GM12865 (cell line): Measurements from ENCODE around the gene CBLN1.
A peak's percentile ranks its signal among the peaks of the same experiment; 100 is the strongest.

Source experiments
- DNase-seq: peaks from one replicate; pipeline ENCODE4 v3.0.0; 2010; ENCODE audit warnings: low read depth
- H3K4me3 ChIP-seq: 2 replicates; pipeline ENCODE4 v1.5.1; 2011; ENCODE audit warnings: mild to moderate bottlenecking, low read depth, low read length, control low read depth
- CTCF ChIP-seq: IDR thresholded peaks from 2 replicates; pipeline ENCODE4 v1.5.1; 2011; ENCODE audit warnings: low read length, control low read depth, low read depth, inconsistent platforms; ENCODE audit not compliant: insufficient read depth; ENCODE audit errors: missing control alignments

CBLN1 gene

GRCh38 chr16:49282690-49283375 lies 1.2 kb upstream of the CBLN1 start:
- no peak for DNase-seq
- no peak overlapping the region for H3K4me3 ChIP-seq
- TF ChIP-seq CTCF, result no peak

GRCh38 chr16:49281843-49282642 lies 405 bp upstream of the CBLN1 start:
- H3K4me3 ChIP-seq, result peak overlapping the region; percentile 35
- peak; percentile 36 for TF ChIP-seq CTCF
- peak; percentile 91 for DNase-seq

DNA sequence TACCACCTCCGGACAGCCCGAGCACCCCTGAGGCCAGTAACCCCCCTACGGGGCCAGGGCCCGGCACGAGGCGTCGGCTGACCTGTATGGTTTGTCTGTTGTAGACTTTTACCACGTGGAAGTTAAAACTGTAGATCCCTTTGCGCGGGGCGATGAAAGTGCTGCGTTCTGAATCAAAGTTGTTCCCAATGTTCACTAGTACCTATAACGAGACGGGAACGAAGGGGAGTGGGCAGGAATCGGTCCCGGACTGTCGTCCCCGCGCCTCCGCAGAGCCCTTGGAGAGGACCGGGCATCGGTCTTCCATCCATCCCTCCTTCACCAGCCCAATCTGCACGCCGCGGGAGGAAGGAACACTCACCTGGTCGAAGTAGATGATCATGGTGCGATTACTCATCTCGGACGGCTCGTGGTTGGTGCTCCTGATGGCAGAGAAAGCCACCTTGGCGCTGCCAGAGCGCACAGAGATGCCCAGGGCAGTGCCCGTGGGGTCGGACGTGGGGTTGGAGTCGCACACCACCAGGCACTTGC lies 732 bp downstream of the CBLN1 start:
- no peak for TF ChIP-seq CTCF
- no peak overlapping the region for H3K4me3 ChIP-seq
- no peak for DNase-seq

DNA sequence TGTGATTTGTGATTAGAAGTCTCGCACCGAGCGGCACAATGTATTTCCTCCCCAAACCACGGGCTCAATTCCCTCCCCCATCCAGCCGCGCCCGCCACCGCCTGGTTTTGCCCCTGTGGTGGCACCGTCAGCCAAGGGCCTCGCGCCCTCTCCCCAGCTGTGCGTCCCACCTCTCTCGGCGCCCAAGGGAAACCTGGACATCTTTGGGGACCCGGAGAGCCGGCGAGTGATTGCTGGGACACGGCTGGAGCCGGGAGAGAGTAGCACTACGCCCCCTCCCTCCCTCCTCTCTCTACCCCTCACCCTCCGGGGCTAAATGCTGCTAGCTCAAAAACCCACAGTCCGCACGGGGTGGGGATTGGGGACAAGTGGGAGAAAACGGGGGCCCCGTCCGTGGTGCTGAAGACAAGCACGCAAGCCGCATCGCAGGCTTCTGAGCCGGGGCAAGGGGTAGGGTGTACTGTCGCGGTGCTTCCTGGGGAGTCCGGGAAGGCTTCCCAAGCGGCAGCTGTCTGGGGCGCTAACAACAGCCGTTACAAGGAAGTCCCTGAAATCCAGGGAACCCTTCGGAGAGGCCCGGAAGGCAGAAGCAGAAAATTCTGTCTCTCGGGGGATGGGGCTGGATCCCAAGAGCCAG lies 1.4 kb downstream of the CBLN1 start:
- no peak overlapping the region for H3K4me3 ChIP-seq
- DNase-seq, result no peak

DNA sequence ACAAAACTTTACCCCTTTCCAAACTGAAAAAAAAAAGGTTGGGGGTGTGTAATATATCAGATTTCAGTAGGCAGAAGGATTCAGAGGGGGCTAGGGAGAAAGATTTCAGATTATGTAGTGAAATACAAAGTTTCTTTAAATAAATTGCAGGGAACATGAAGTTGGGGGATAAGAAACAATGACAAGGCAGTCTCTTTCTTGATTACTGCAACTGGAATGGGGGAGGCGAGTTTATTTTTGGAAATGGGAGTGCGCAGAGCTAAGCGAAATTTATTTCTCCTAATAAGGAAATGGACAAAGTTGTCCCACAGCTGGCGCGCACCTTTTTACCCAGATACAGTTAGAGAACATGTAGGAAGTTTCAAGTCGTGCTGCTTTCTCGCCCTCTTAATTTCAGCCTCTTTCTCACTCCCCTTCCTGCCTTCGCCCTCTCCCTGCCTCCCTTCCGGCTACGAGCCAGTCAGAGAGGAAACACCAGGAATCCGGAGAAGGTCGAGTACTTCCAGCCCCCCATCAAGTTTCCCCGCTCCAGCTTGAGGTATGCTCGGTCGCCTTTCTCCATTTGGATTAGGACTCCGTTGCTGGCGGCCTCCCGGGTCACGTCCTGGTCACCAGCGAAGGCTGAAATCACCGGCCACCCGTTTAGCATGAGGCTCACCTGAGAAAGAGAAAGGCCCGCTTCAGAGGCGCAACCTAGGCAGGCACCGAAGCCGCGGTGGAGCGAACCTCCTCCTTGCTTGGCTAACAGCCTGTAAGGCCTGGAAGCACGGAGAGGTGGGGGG lies 2.5 kb downstream of the CBLN1 start:
- H3K4me3 ChIP-seq, result no peak overlapping the region
- no peak for TF ChIP-seq CTCF
- DNase-seq, result no peak

More for the DNA sequence above, 1.4 kb downstream of the CBLN1 start:
- no peak for TF ChIP-seq CTCF

- TF ChIP-seq CTCF, result no peak
- no peak overlapping the region for H3K4me3 ChIP-seq
- DNase-seq, result no peak
Observed at GRCh38 chr16:49278567-49278827, 3.1 kb downstream of the CBLN1 start.
